Gastroesophageal sphincter (tissue), 4 donors: Measurements from ENCODE around the gene SELENOV. TPM values are rescaled to one million over a fixed set of nuclear protein-coding genes. Genes with fewer than 3 reads are reported as not detected.

Experiments used
- ATAC-seq: fragments of 150-250 bp; one replicate; pipeline ENCODE4 v1.9.1; 2016; ENCODE audit warnings: mild to moderate bottlenecking, moderate library complexity
- H3K27ac ChIP-seq, 4 donors: fragments of 200-600 bp; sonication (generic) in 3 of 4; 1 replicate in 3 of 4; 2 replicates in 1 of 4; pipeline ENCODE4 v1.5.1; 2016 to 2019
- H3K27me3 ChIP-seq: fragments of 200-600 bp; sonication (generic); one replicate; pipeline ENCODE4 v1.5.1; 2019
- H3K36me3 ChIP-seq, 2 donors: fragments of 200-600 bp; sonication (generic); one replicate each; pipeline ENCODE4 v1.5.1; 2019; ENCODE audit warnings: control low read depth in 1 of 2
- H3K4me1 ChIP-seq, 3 donors: fragments of 200-600 bp; sonication (generic); 1 replicate in 2 of 3; 2 replicates in 1 of 3; pipeline ENCODE4 v1.5.1; 2016 to 2019; ENCODE audit warnings: control low read depth in 2 of 3
- H3K4me3 ChIP-seq, 2 donors: fragments of 200-600 bp; sonication (generic); one replicate each; pipeline ENCODE4 v1.5.1; 2019; ENCODE audit warnings: mild to moderate bottlenecking in 1 of 2, moderate library complexity in 1 of 2
- H3K9me3 ChIP-seq, 3 donors: fragments of 200-600 bp; sonication (generic); one replicate each; pipeline ENCODE4 v1.5.1; 2017 to 2019; ENCODE audit warnings: control low read depth in 2 of 3
- EP300 ChIP-seq: sonication (generic); formaldehyde crosslinking; IDR thresholded peaks from one replicate; pipeline ENCODE4 v1.6.1; 2017; ENCODE audit warnings: antibody characterized with exemption, mild to moderate bottlenecking
- POLR2A ChIP-seq, 2 donors: fragments of 450-650 bp; IDR thresholded peaks; one replicate each; pipeline ENCODE4 v1.6.1; 2017; ENCODE audit warnings: antibody characterized with exemption in 2 of 2, mild to moderate bottlenecking in 2 of 2, moderate library complexity in 1 of 2
- POLR2AphosphoS5 ChIP-seq: sonication (generic); formaldehyde crosslinking; IDR thresholded peaks from one replicate; pipeline ENCODE4 v1.6.1; 2017; ENCODE audit warnings: antibody characterized with exemption
- WGBS, 2 donors: methylation state at CpG; one replicate each; pipeline ENCODE4 v1.1.5; 2018; ENCODE audit warnings: low coverage in 1 of 2; 5-methylcytosine and 5-hydroxymethylcytosine counted together
- total RNA-seq, 4 donors: library from RNA; depleted of rRNA; stranded (reverse); fragments of >200 nt; gene quantifications; one replicate each; pipeline ENCODE4 v1.1.0, GENCODE V29; 2016
- TF ChIP-seq, protein P1 (sequence below), 4 experiments: fragments of 200-600 bp in 2 of 4; fragments of 450-650 bp in 2 of 4; sonication (generic) in 1 of 4; IDR thresholded peaks; one replicate each; pipeline ENCODE4 v1.5.1; 2017 to 2019; ENCODE audit warnings: antibody characterized with exemption in 4 of 4, mild to moderate bottlenecking in 2 of 4, moderate library complexity in 2 of 4

Gene SELENOV
- total RNA-seq, 4 donors from 2014 or later = not detected

DNA sequence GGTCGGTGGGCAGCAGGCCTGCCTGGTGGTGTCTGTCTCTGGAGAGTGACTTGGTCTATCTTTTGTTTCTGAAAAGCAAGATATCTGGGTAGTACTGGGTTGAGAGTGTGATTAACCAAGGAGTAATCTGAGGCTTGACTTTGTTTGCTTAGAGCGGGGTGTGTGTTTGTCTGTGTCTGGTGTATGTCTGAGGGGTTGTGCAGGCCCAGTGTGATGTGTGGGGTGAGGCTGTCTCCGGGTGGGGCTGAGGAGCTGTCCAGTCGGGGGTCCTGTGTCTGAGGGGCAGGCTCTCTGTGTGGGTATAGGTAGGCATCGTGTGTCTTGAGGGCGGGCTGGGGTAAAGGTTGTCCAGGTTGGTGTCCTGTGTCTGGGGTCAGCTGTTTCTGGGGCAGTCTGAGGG lies 45.4 kb upstream of the SELENOV start:
- Histone ChIP-seq H3K4me1 (no peaks in the 10 kb centered on the region), H3K36me3 (peaks cover 0 to 100% of the 10 kb centered on the region in 2 donors), H3K27ac (no peak overlapping the region), H3K27me3 (no peaks in the 10 kb centered on the region), H3K4me3 (no peak overlapping the region), H3K9me3 (no peaks in the 10 kb centered on the region)
- WGBS, 2 donors = 70 to 83% methylated on average over 2 to 3 of the region's 6 CpGs
- no peak for ATAC-seq
- TF ChIP-seq, protein P1, sequence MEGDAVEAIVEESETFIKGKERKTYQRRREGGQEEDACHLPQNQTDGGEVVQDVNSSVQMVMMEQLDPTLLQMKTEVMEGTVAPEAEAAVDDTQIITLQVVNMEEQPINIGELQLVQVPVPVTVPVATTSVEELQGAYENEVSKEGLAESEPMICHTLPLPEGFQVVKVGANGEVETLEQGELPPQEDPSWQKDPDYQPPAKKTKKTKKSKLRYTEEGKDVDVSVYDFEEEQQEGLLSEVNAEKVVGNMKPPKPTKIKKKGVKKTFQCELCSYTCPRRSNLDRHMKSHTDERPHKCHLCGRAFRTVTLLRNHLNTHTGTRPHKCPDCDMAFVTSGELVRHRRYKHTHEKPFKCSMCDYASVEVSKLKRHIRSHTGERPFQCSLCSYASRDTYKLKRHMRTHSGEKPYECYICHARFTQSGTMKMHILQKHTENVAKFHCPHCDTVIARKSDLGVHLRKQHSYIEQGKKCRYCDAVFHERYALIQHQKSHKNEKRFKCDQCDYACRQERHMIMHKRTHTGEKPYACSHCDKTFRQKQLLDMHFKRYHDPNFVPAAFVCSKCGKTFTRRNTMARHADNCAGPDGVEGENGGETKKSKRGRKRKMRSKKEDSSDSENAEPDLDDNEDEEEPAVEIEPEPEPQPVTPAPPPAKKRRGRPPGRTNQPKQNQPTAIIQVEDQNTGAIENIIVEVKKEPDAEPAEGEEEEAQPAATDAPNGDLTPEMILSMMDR (IDR thresholded peaks at IDR 0.05) = no peak
- no peak for TF ChIP-seq POLR2A (IDR thresholded peaks at IDR 0.05)
- no peak for TF ChIP-seq POLR2AphosphoS5
- TF ChIP-seq EP300 = no peak

DNA sequence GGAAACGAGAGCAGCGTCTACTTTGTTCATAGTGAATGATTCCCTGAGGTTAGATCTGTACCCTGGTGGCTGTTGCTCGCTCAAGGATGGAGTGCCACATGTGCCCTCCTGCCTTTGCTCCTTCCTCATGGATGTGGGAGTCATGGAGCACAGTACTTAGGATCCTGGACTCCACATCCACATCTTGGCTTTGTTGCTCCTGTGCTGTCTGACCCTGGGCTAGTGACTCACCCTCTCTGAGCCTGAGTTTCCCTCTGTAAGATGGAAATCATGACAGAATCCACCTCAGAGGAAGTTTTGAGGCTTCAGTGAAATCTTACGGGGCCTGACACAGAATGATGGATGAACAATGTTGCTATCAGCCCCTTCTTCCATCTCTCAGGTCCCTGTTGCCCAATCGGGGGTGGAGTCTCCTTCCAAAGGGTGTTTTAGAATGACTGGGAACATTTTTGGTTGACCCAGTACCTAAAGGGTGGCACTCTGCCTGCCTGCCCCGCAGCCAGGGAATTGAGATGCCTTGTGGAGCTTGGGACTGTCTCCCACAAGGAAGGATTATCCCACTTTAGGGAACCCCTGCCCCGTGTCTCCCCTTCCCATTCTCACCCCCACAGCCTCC lies 44.1 kb upstream of the SELENOV start:
- Histone ChIP-seq H3K4me1 (no peaks in the 10 kb centered on the region), H3K4me3 (no peak overlapping the region), H3K27ac (no peak overlapping the region), H3K36me3 (peaks cover 0 to 100% of the 10 kb centered on the region in 2 donors), H3K27me3 (no peaks in the 10 kb centered on the region), H3K9me3 (no peaks in the 10 kb centered on the region)
- TF ChIP-seq POLR2A (IDR thresholded peaks at IDR 0.05) (no peak), EP300 (no peak), POLR2AphosphoS5 (no peak)
- TF ChIP-seq, protein P1 (IDR thresholded peaks at IDR 0.05) = no peak
- 88% methylated on average over 3 of the region's 7 CpGs; no CpG with 5 or more reads in 1 of the 2 donors for WGBS, 2 donors
- ATAC-seq = no peak

DNA sequence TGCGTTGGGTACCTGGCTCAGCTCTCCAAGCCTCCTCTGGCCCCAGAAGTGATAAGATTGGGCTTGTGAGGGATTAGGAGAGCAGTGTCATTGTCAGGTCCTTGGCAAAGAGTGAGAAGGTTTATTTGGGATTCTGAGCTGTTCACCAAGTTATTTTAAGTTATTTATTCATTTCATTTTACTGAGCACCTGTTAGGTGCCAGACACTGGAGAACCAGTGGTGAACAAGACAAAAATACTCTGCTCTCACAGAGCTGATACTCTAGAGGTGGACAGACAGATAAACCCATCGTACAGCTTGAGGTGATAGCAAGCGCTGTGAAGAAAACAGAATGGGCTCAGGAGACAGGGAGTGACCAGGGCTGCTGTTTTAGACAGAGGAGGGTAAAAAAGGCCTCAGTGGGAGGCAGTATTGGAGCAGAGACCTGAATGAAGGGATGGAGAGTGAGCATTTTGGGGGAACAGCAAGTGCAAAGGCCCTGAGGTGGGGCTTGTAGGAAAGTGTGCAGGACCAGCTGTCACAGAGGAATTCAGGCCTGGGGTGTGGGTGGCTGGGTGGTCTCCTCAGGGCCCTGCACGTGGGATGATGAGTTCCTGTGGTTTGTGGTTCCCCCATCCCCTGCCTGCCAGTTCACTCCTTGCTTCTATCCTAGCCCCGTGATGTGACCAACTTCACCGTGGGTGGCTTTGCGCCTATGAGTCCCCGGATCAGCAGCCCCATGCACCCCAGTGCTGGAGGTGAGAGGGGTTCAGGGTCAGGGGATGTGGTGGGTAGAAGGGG lies 43.0 kb upstream of the SELENOV start:
- TF ChIP-seq EP300 = no peak
- TF ChIP-seq, protein P1 (IDR thresholded peaks at IDR 0.05) = no peak
- H3K27me3 ChIP-seq = no peaks in the 10 kb centered on the region
- H3K4me1 ChIP-seq = no peaks in the 10 kb centered on the region
- no peaks in the 10 kb centered on the region for H3K9me3 ChIP-seq
- ATAC-seq = no peak
- H3K36me3 ChIP-seq = peaks cover 0 to 100% of the 10 kb centered on the region in 2 donors
- no peak overlapping the region for H3K4me3 ChIP-seq
- no peak overlapping the region for H3K27ac ChIP-seq
- WGBS, 2 donors = 81 to 85% methylated on average over 2 to 3 of the region's 8 CpGs

DNA sequence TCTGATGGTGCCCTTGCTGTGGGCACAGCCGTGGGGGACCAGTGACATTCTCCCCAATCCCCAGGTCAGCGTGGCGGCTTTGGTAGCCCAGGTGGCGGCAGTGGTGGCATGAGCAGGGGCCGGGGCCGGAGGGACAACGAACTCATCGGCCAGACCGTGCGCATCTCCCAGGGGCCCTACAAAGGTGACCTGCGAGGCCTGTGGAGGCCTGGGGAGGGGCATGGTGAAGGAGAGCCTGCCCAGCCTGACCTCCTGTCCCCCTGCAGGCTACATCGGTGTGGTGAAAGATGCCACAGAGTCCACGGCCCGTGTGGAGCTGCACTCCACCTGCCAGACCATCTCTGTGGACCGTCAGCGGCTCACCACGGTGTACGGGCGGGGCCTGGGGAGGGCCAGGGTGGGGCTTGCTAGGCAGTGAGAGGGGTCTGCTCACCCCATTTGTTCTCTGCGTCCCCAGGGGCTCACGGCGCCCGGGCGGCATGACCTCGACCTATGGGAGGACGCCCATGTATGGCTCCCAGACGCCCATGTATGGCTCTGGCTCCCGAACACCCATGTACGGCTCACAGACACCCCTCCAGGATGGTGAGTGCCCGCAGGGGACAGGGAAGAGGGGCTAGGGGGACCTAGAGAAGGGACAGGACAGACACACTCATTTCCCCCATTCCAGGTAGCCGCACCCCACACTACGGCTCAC lies 42.0 kb upstream of the SELENOV start:
- Histone ChIP-seq H3K4me1 (no peaks in the 10 kb centered on the region), H3K36me3 (peaks cover 0 to 92% of the 10 kb centered on the region in 2 donors), H3K27me3 (no peaks in the 10 kb centered on the region), H3K4me3 (no peak overlapping the region), H3K9me3 (no peaks in the 10 kb centered on the region), H3K27ac (no peak overlapping the region)
- no peak for ATAC-seq
- WGBS, 2 donors = 83% methylated on average over 1 of the region's 32 CpGs; no CpG with 5 or more reads in 1 of the 2 donors
- TF ChIP-seq POLR2AphosphoS5 = no peak
- TF ChIP-seq EP300 = no peak
- no peak for TF ChIP-seq POLR2A (IDR thresholded peaks at IDR 0.05)
- TF ChIP-seq, protein P1 (IDR thresholded peaks at IDR 0.05) = no peak
